Measurements from ENCODE around the gene HNRNPA1. TPM values are rescaled to one million over a fixed set of nuclear protein-coding genes. Genes with fewer than 3 reads are reported as not detected.

HNRNPA1 gene
- total RNA-seq, 1 donor from 2014 or later, result 502 TPM

DNA sequence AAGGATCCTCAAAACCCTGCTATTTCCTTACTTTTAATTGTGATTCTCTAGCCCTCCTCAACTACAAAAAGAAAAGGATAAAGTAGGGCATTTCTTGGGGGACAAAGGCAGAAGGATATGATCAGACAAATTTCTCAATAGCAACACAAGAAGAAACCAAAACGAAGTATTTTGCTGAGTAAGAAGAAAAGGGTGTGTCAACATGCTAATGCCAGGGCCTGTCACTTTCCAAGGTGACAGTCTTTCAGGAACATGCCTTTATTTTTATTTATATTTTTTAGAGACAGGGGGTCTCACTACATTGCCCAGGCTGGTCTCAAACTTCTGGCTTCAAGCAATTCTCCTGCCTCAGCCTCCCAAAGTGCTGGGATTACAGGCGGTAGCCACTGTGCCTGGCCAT lies 40.4 kb upstream of the HNRNPA1 start:
- Mint-ChIP-seq H3K4me1 (ENCODE audit: low read depth) (no peaks in the 10 kb centered on the region), H3K9me3 (ENCODE audit: low read depth) (no peaks in the 10 kb centered on the region), H3K27ac (ENCODE audit: unreplicated experiment) (no peak overlapping the region), H3K36me3 (ENCODE audit: low read depth) (peaks cover 8% of the 10 kb centered on the region), H3K4me3 (ENCODE audit: unreplicated experiment) (no peak overlapping the region), H3K27me3 (ENCODE audit: low read depth) (no peaks in the 10 kb centered on the region)
- TF ChIP-seq, protein P1, sequence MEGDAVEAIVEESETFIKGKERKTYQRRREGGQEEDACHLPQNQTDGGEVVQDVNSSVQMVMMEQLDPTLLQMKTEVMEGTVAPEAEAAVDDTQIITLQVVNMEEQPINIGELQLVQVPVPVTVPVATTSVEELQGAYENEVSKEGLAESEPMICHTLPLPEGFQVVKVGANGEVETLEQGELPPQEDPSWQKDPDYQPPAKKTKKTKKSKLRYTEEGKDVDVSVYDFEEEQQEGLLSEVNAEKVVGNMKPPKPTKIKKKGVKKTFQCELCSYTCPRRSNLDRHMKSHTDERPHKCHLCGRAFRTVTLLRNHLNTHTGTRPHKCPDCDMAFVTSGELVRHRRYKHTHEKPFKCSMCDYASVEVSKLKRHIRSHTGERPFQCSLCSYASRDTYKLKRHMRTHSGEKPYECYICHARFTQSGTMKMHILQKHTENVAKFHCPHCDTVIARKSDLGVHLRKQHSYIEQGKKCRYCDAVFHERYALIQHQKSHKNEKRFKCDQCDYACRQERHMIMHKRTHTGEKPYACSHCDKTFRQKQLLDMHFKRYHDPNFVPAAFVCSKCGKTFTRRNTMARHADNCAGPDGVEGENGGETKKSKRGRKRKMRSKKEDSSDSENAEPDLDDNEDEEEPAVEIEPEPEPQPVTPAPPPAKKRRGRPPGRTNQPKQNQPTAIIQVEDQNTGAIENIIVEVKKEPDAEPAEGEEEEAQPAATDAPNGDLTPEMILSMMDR (IDR thresholded peaks at IDR 0.05), result no peak
- no peak for DNase-seq (ENCODE audit: low spot score)

GRCh38 chr12:54240971-54241588 lies 39.4 kb upstream of the HNRNPA1 start:
- TF ChIP-seq, protein P1 (IDR thresholded peaks at IDR 0.05), result no peak
- Mint-ChIP-seq H3K27ac (ENCODE audit: unreplicated experiment) (no peak overlapping the region), H3K9me3 (ENCODE audit: low read depth) (no peaks in the 10 kb centered on the region), H3K36me3 (ENCODE audit: low read depth) (peaks cover 12% of the 10 kb centered on the region), H3K4me3 (ENCODE audit: unreplicated experiment) (no peak overlapping the region), H3K4me1 (ENCODE audit: low read depth) (no peaks in the 10 kb centered on the region), H3K27me3 (ENCODE audit: low read depth) (no peaks in the 10 kb centered on the region)
- no peak for DNase-seq (ENCODE audit: low spot score)

GRCh38 chr12:54246011-54246641 lies 34.4 kb upstream of the HNRNPA1 start:
- Mint-ChIP-seq H3K4me3 (ENCODE audit: unreplicated experiment) (no peak overlapping the region), H3K4me1 (ENCODE audit: low read depth) (no peaks in the 10 kb centered on the region), H3K27ac (ENCODE audit: unreplicated experiment) (no peak overlapping the region), H3K9me3 (ENCODE audit: low read depth) (no peaks in the 10 kb centered on the region), H3K36me3 (ENCODE audit: low read depth) (peaks cover 19% of the 10 kb centered on the region), H3K27me3 (ENCODE audit: low read depth) (no peaks in the 10 kb centered on the region)
- DNase-seq (ENCODE audit: low spot score), result no peak
- TF ChIP-seq, protein P1 (IDR thresholded peaks at IDR 0.05), result no peak

DNA sequence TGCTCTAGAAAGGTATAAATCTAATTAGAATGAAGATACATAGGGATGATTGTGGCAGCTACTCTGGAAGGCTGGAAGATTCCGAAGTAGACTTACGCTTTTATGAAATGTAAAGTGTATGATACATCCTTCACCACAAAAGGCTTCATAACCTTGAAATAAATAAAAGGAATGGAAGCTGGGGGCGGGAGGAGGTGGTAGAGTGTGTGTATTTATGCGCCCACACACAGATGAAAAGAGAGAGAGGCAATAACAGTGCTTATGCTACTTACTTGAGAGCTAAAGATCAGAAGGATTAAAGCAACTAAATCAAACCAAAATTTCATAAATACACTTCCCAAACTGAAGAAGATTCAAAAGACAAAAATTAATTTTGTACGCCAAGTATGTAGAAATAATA lies 31.0 kb upstream of the HNRNPA1 start:
- peaks cover 14% of the 10 kb centered on the region for H3K36me3 Mint-ChIP-seq (ENCODE audit: low read depth)
- H3K27ac Mint-ChIP-seq (ENCODE audit: unreplicated experiment), result no peak overlapping the region
- no peak overlapping the region for H3K4me3 Mint-ChIP-seq (ENCODE audit: unreplicated experiment)
- TF ChIP-seq, protein P1 (IDR thresholded peaks at IDR 0.05), result no peak
- DNase-seq (ENCODE audit: low spot score), result no peak
- H3K27me3 Mint-ChIP-seq (ENCODE audit: low read depth), result no peaks in the 10 kb centered on the region
- peaks cover 2% of the 10 kb centered on the region for H3K4me1 Mint-ChIP-seq (ENCODE audit: low read depth)
- H3K9me3 Mint-ChIP-seq (ENCODE audit: low read depth), result no peaks in the 10 kb centered on the region

- H3K27me3 Mint-ChIP-seq (ENCODE audit: low read depth), result no peaks in the 10 kb centered on the region
Observed at GRCh38 chr12:54251667-54252284, 28.8 kb upstream of the HNRNPA1 start.

More at GRCh38 chr12:54251667-54252284, 28.8 kb upstream of the HNRNPA1 start:
- Mint-ChIP-seq H3K9me3 (ENCODE audit: low read depth) (no peaks in the 10 kb centered on the region), H3K4me1 (ENCODE audit: low read depth) (peaks cover 4% of the 10 kb centered on the region), H3K4me3 (ENCODE audit: unreplicated experiment) (no peak overlapping the region), H3K36me3 (ENCODE audit: low read depth) (peaks cover 14% of the 10 kb centered on the region), H3K27ac (ENCODE audit: unreplicated experiment) (no peak overlapping the region)
- DNase-seq (ENCODE audit: low spot score), result no peak
- TF ChIP-seq, protein P1 (IDR thresholded peaks at IDR 0.05), result peak; percentile 96
